Karpas-422 (cell line): ENCODE data around the gene MRPL57. TPM values are rescaled to one million over a fixed set of nuclear protein-coding genes. Genes with fewer than 3 reads are reported as not detected.
A peak's percentile ranks its signal among the peaks of the same experiment; 100 is the strongest.
"Not testable (repeated sequence)": the region's sequence is repeated elsewhere in the genome, so short reads cannot be mapped to it uniquely, and the experiment has no call there.

Source experiments
- DNase-seq: peaks from one replicate; pipeline ENCODE4 v3.0.0-alpha.2; 2015
- H2AFZ ChIP-seq: fragments of 200-600 bp; sonication (generic); 2 replicates; pipeline ENCODE4 v1.6.1; 2014; ENCODE audit warnings: antibody characterized with exemption, low read length, mixed read lengths
- H3K27ac ChIP-seq: fragments of 200-600 bp; sonication (generic); 2 replicates; pipeline ENCODE4 v1.5.1; 2014; ENCODE audit warnings: mild to moderate bottlenecking, low read length, moderate library complexity
- H3K27me3 ChIP-seq: fragments of 200-600 bp; sonication (generic); 2 replicates; pipeline ENCODE4 v1.6.1; 2014; ENCODE audit warnings: low read length, mixed read lengths
- H3K36me3 ChIP-seq: fragments of 200-600 bp; sonication (generic); 2 replicates; pipeline ENCODE4 v1.6.1; 2014; ENCODE audit warnings: low read length, mixed read lengths; ENCODE audit not compliant: insufficient read depth
- H3K4me1 ChIP-seq: fragments of 200-600 bp; sonication (generic); 2 replicates; pipeline ENCODE4 v1.6.1; 2014; ENCODE audit warnings: mild to moderate bottlenecking, low read length, mixed read lengths
- H3K4me2 ChIP-seq: fragments of 200-600 bp; sonication (generic); 2 replicates; pipeline ENCODE4 v1.6.1; 2014; ENCODE audit warnings: low read length, low read depth, mild to moderate bottlenecking; ENCODE audit not compliant: poor library complexity, severe bottlenecking
- H3K4me3 ChIP-seq: fragments of 200-600 bp; sonication (generic); 2 replicates; pipeline ENCODE4 v1.5.1; 2014; ENCODE audit warnings: mild to moderate bottlenecking, antibody characterized with exemption, low read length, mixed read lengths
- H3K79me2 ChIP-seq: fragments of 200-600 bp; sonication (generic); 2 replicates; pipeline ENCODE4 v1.6.1; 2014; ENCODE audit warnings: mild to moderate bottlenecking, low read length, mixed read lengths
- H3K9ac ChIP-seq: fragments of 200-600 bp; sonication (generic); 2 replicates; pipeline ENCODE4 v1.6.0; 2014; ENCODE audit warnings: low read length
- H3K9me2 ChIP-seq: fragments of 200-600 bp; sonication (generic), shearing (Covaris generic); replicated peaks from 2 replicates; pipeline ENCODE4 v1.6.0; 2014; ENCODE audit warnings: mild to moderate bottlenecking, low read length, moderate library complexity; ENCODE audit not compliant: insufficient read depth
- H3K9me3 ChIP-seq: fragments of 300-700, 200-600 bp; sonication (generic); 2 replicates; pipeline ENCODE4 v1.6.1; 2014; ENCODE audit warnings: low read length, mixed read lengths
- H4K20me1 ChIP-seq: fragments of 200-600 bp; sonication (generic); 2 replicates; pipeline ENCODE4 v1.6.1; 2014; ENCODE audit warnings: mild to moderate bottlenecking, antibody characterized with exemption, low read length, low read depth; ENCODE audit not compliant: insufficient read depth
- total RNA-seq: library from RNA; depleted of rRNA; stranded (reverse); fragments of >200 nt; shearing (Covaris generic); gene quantifications from 2 replicates; pipeline ENCODE4 v1.2.3, GENCODE V29; 2014; ENCODE audit warnings: low replicate concordance

The MRPL57 gene
- total RNA-seq, 1 experiment from 2014 or later: 31.8 TPM

DNA sequence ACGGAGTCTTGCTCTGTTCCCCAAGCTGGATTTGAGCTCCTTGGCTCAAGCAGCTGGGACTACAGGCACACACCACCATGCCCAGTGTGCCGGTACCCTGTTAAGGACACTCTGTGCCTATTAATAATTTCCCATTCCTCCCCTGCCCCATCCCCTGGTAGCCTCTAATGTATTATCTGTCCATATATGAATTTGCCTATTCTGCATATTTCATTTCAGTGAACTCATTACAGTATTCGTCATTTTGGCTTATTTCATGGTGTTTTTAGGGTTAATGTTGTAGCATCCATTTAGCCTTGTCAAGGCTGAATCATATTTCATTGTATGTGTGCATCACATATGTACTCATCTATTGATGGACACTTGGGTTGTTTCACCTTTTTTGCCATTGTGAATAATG is 33.7 kb upstream of the MRPL57 start:
- Histone ChIP-seq H4K20me1 (peaks cover 31% of the 10 kb centered on the region), H3K9ac (no peak overlapping the region), H3K4me3 (no peak overlapping the region), H3K36me3 (peaks cover 32% of the 10 kb centered on the region; the same call in 1 of the 2 replicates), H3K4me2 (peak overlapping the region; percentile 14), H3K27ac (no peak overlapping the region), H3K79me2 (peaks cover 46% of the 10 kb centered on the region), H3K4me1 (peaks cover 23% of the 10 kb centered on the region), H2AFZ (no peak overlapping the region), H3K9me2 (no peaks in the 10 kb centered on the region), H3K27me3 (no peaks in the 10 kb centered on the region), H3K9me3 (no peaks in the 10 kb centered on the region)
- no peak for DNase-seq

GRCh38 chr13:21147827-21148226 is 28.6 kb upstream of the MRPL57 start:
- Histone ChIP-seq H3K4me2 (no peak overlapping the region), H4K20me1 (peaks cover 19% of the 10 kb centered on the region), H3K36me3 (peaks cover 29% of the 10 kb centered on the region; the same call in 1 of the 2 replicates), H3K79me2 (peaks cover 21% of the 10 kb centered on the region), H2AFZ (no peak overlapping the region), H3K27ac (no peak overlapping the region), H3K27me3 (no peaks in the 10 kb centered on the region), H3K9me3 (no peaks in the 10 kb centered on the region), H3K4me3 (no peak overlapping the region), H3K9ac (no peak overlapping the region), H3K4me1 (peaks cover 11% of the 10 kb centered on the region), H3K9me2 (no peaks in the 10 kb centered on the region)
- DNase-seq: no peak

- Histone ChIP-seq H3K79me2 (peaks cover 13% of the 10 kb centered on the region), H3K4me3 (no peak overlapping the region), H3K4me1 (peaks cover 10% of the 10 kb centered on the region), H3K36me3 (peaks cover 21% of the 10 kb centered on the region; the same call in 1 of the 2 replicates), H3K27me3 (no peaks in the 10 kb centered on the region), H2AFZ (no peak overlapping the region), H3K9me3 (no peaks in the 10 kb centered on the region), H3K4me2 (no peak overlapping the region), H3K27ac (no peak overlapping the region), H3K9ac (no peak overlapping the region), H3K9me2 (no peaks in the 10 kb centered on the region), H4K20me1 (peaks cover 11% of the 10 kb centered on the region; the same call in 1 of the 2 replicates)
- no peak for DNase-seq
These were observed 27.8 kb upstream of the MRPL57 start for GRCh38 chr13:21148557-21149258.

GRCh38 chr13:21149568-21149967 is 26.9 kb upstream of the MRPL57 start:
- Histone ChIP-seq H3K4me2 (no peak overlapping the region), H3K79me2 (peaks cover 6% of the 10 kb centered on the region), H3K27me3 (no peaks in the 10 kb centered on the region), H2AFZ (no peak overlapping the region), H3K9ac (no peak overlapping the region), H3K4me3 (no peak overlapping the region), H3K4me1 (peaks cover 10% of the 10 kb centered on the region), H3K9me2 (no peaks in the 10 kb centered on the region), H3K36me3 (peaks cover 22% of the 10 kb centered on the region; the same call in 1 of the 2 replicates), H3K27ac (peak overlapping the region; percentile 35; the same call in 1 of the 2 replicates), H3K9me3 (no peaks in the 10 kb centered on the region), H4K20me1 (peaks cover 9% of the 10 kb centered on the region; the same call in 1 of the 2 replicates)
- no peak for DNase-seq

GRCh38 chr13:21150013-21150412 is 26.4 kb upstream of the MRPL57 start:
- H3K4me1 ChIP-seq: peaks cover 10% of the 10 kb centered on the region
- no peak overlapping the region for H3K4me2 ChIP-seq
- H3K4me3 ChIP-seq: no peak overlapping the region
- no peaks in the 10 kb centered on the region for H3K9me2 ChIP-seq
- H3K9ac ChIP-seq: no peak overlapping the region
- no peak overlapping the region for H2AFZ ChIP-seq
- H4K20me1 ChIP-seq: peaks cover 9% of the 10 kb centered on the region; the same call in 1 of the 2 replicates
- peaks cover 25% of the 10 kb centered on the region; the same call in 1 of the 2 replicates for H3K36me3 ChIP-seq
- no peaks in the 10 kb centered on the region for H3K27me3 ChIP-seq
- H3K27ac ChIP-seq: peak overlapping the region; percentile 35; the same call in 1 of the 2 replicates
- no peak for DNase-seq
- no peaks in the 10 kb centered on the region for H3K9me3 ChIP-seq
- H3K79me2 ChIP-seq: 0 out of 2 replicates have a peak, but pooled peaks cover 3% of the 10 kb centered on the region

DNA sequence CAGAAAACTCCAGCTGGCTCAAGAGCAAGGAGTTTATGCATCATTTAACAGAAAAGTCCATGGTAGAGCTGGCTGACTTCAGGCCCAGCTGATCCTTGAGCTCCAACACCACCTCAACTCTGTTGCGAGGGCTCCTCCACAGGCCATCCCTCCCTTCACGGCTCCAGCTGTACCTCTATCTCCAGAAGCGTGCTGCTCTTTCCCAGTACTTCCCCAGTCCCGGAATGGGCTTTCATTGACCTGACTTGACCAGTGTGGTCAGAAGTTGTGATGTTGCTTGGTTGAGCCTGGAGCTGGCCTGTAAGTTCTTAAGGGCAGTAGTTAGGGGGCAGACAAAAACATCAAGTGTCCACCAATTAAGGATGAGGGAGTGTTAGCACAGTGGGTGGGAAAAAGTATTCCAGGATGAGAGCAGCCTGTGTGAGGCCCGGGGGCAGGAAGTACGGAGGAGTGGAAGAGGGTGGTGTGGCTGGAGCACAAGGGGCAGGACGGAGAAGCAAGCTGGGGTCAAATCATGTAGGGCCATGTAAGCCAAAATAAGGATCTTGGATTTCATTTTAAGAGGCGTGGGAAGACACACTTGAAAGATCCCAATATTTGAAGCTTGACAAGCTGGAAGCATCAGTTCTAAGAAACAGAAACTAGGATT is 24.1 kb upstream of the MRPL57 start:
- H3K36me3 ChIP-seq: peaks cover 20% of the 10 kb centered on the region; the same call in 1 of the 2 replicates
- no peaks in the 10 kb centered on the region for H3K27me3 ChIP-seq
- H2AFZ ChIP-seq: no peak overlapping the region
- no peak overlapping the region for H3K9ac ChIP-seq
- DNase-seq: no peak
- no peaks in the 10 kb centered on the region for H3K9me3 ChIP-seq
- H3K4me2 ChIP-seq: no peak overlapping the region
- peaks cover 10% of the 10 kb centered on the region for H3K4me1 ChIP-seq
- H3K27ac ChIP-seq: no peak overlapping the region
- no peak overlapping the region for H3K4me3 ChIP-seq
- H3K9me2 ChIP-seq: no peaks in the 10 kb centered on the region
- no peaks in the 10 kb centered on the region for H4K20me1 ChIP-seq
- no peaks in the 10 kb centered on the region for H3K79me2 ChIP-seq

DNA sequence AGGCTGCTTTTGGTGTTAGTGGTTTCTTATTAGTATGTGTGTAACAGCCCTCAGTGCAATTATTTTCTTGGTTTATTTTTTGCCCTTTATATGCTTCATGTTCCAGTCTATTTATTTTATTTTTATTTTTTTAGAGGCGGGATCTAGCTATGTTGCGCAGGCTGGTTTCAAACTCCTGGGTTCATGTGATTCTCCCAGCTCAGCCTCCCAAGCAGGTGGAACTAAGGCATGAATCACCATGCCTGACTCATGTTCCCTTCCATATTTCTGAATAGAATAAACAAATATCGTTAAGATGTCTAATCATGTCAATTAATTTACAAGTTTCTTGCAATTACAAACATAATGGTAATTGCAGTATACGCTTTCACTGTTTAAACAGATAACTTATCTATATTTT is 11.8 kb upstream of the MRPL57 start:
- Histone ChIP-seq H3K9ac (no peak overlapping the region), H3K79me2 (no peaks in the 10 kb centered on the region), H3K4me3 (no peak overlapping the region), H3K9me2 (no peaks in the 10 kb centered on the region), H3K4me1 (peaks cover 5% of the 10 kb centered on the region; the same call in 1 of the 2 replicates), H3K4me2 (no peak overlapping the region), H4K20me1 (no peaks in the 10 kb centered on the region), H3K27ac (no peak overlapping the region), H3K27me3 (no peaks in the 10 kb centered on the region), H2AFZ (no peak overlapping the region), H3K36me3 (peaks cover 13% of the 10 kb centered on the region), H3K9me3 (no peaks in the 10 kb centered on the region)
- no peak for DNase-seq

DNA sequence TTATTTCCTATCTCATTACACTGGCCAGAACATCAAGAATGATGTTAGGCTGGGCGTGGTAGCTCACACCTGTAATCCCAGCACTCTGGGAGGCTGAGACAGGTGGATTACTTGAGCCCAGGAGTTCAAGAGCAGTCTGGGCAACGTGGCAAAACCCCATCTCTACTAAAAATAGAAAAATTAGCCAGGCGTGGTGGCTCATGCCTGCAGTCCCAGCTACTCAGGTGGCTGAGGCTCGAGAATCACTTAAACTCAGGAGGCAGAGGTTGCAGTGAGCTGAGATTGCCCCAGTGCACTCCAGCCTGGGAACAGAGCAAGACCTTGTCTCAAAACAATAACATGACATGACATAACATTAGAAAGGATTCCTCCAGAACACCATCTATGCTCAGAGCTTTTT is 10.9 kb upstream of the MRPL57 start:
- H3K4me3 ChIP-seq, H3K79me2 ChIP-seq, H4K20me1 ChIP-seq, H3K9ac ChIP-seq, H3K4me1 ChIP-seq, H3K36me3 ChIP-seq, H3K27ac ChIP-seq, H2AFZ ChIP-seq, H3K9me2 ChIP-seq, H3K9me3 ChIP-seq, H3K27me3 ChIP-seq, H3K4me2 ChIP-seq, DNase-seq: not testable (repeated sequence)
